Measurements from ENCODE around the gene CRTC3.

Gene CRTC3

GRCh38 chr15:90586948-90587347 lies 57.2 kb downstream of the CRTC3 start:
- no peak for DNase-seq (ENCODE audit: low read depth)
- no peak for TF ChIP-seq MAX (IDR thresholded peaks at IDR 0.05; ENCODE audit: low read depth, low read length)
- no peak for TF ChIP-seq POLR2A (IDR thresholded peaks at IDR 0.05; ENCODE audit: extremely low read depth, insufficient read length)
- no peak overlapping the region for H3K4me3 ChIP-seq (ENCODE audit: low read depth, low read length)

DNA sequence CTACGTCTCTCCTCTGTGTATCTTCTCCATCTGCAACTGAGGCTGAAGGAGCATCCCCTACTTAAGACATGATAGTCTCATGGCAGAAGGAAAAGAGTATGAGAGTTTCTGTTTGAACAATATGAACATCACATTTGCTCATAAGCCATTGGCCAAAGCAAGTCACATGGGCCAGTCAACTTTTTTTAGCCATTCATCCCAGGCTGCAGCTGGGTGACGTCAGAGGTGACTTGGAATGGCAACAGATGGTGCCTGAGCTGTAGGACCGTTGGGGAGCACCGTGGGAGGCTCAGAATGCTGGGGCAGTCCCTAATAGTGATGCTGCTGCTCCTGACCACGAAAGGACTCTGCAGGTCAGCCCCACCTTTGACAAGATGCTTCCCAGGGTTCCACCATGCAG lies 58.7 kb downstream of the CRTC3 start:
- no peak for TF ChIP-seq MYC (IDR thresholded peaks at IDR 0.05; ENCODE audit: low read depth, low read length)
- TF ChIP-seq MAX (IDR thresholded peaks at IDR 0.05; ENCODE audit: low read depth, low read length) = no peak
- TF ChIP-seq, protein P1, sequence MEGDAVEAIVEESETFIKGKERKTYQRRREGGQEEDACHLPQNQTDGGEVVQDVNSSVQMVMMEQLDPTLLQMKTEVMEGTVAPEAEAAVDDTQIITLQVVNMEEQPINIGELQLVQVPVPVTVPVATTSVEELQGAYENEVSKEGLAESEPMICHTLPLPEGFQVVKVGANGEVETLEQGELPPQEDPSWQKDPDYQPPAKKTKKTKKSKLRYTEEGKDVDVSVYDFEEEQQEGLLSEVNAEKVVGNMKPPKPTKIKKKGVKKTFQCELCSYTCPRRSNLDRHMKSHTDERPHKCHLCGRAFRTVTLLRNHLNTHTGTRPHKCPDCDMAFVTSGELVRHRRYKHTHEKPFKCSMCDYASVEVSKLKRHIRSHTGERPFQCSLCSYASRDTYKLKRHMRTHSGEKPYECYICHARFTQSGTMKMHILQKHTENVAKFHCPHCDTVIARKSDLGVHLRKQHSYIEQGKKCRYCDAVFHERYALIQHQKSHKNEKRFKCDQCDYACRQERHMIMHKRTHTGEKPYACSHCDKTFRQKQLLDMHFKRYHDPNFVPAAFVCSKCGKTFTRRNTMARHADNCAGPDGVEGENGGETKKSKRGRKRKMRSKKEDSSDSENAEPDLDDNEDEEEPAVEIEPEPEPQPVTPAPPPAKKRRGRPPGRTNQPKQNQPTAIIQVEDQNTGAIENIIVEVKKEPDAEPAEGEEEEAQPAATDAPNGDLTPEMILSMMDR (IDR thresholded peaks at IDR 0.05; ENCODE audit: low read depth, low read length) = no peak
- TF ChIP-seq POLR2A (IDR thresholded peaks at IDR 0.05; ENCODE audit: extremely low read depth, insufficient read length) = no peak
- no peak overlapping the region for H3K4me3 ChIP-seq (ENCODE audit: low read depth, low read length)
- no peak for DNase-seq (ENCODE audit: low read depth)

- TF ChIP-seq MYC (IDR thresholded peaks at IDR 0.05; ENCODE audit: low read depth, low read length) = no peak
- no peak for TF ChIP-seq POLR2A (IDR thresholded peaks at IDR 0.05; ENCODE audit: extremely low read depth, insufficient read length)
- TF ChIP-seq MAX (IDR thresholded peaks at IDR 0.05; ENCODE audit: low read depth, low read length) = no peak
- TF ChIP-seq, protein P1 (IDR thresholded peaks at IDR 0.05; ENCODE audit: low read depth, low read length) = no peak
- H3K4me3 ChIP-seq (ENCODE audit: low read depth, low read length) = no peak overlapping the region
- DNase-seq (ENCODE audit: low read depth) = no peak
These were observed 61.8 kb downstream of the CRTC3 start for GRCh38 chr15:90591524-90591923.

DNA sequence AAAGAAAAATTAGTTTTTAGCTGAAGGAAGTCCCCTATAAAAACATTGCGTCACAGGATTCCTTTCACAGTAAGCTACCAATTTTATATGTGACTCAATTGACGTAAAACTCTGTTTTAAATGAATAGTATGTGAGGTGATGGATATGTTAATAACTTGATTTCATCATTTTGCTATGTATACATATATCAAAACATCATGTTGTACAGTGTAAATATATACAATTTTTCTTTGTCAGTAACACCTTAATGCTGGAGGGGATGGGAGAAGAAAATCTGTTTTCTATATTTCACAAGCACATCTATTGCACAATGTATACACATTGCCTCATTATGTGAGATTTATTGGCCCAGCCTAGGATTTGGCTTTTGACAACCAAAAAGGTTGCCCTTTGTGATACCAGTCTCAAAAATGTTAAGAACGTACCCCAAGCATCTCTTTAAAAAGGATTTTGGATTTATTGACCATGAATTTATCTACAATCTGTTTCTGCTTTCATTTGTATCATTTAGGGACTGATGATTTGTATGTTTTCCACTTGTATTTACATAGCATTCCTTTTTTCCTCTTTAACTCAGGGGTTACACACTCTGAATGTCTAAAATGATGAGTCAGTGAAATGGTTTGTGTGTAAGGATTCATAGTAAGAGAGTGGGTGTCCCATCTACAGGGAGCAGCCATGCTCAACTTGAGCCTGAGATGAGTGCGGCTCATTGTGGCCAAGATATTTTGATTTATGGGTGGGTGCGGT lies 62.6 kb downstream of the CRTC3 start:
- no peak overlapping the region for H3K4me3 ChIP-seq (ENCODE audit: low read depth, low read length)
- DNase-seq (ENCODE audit: low read depth) = peak; percentile 58
- TF ChIP-seq MYC (IDR thresholded peaks at IDR 0.05; ENCODE audit: low read depth, low read length) = no peak
- TF ChIP-seq, protein P1 (IDR thresholded peaks at IDR 0.05; ENCODE audit: low read depth, low read length) = no peak
- TF ChIP-seq POLR2A (IDR thresholded peaks at IDR 0.05; ENCODE audit: extremely low read depth, insufficient read length) = no peak
- TF ChIP-seq MAX (IDR thresholded peaks at IDR 0.05; ENCODE audit: low read depth, low read length) = no peak

DNA sequence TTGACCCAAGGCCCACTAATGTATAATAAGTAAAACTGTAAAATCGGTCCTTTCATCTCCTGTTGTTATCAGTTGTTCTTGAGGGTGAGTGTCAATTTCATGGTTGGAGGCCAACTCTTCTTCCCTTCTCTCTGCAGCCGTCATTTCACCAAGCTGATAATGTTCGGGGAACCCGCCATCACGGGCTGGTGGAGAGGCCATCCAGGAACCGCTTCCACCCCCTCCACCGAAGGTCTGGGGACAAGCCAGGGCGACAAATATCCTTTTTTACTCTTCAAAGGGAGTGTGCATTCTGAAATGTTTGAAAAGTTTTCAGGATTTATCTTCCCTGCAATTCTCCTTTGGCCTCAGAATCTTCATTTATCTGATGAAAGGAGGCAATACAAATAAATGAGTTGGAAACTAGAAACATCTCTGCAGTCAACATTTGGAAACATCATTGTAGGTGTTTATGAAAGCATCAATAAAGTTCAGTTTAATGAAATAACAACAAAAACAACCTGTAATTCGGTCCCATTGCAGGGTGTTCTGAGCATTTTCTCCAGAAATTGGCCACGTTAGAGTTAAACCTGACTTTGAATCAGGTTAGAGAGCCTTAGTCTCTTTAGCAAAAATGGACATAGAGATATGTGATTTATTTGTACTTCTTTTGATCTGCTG lies 63.9 kb downstream of the CRTC3 start:
- H3K4me3 ChIP-seq (ENCODE audit: low read depth, low read length) = no peak overlapping the region
- no peak for DNase-seq (ENCODE audit: low read depth)
- TF ChIP-seq MYC (IDR thresholded peaks at IDR 0.05; ENCODE audit: low read depth, low read length) = no peak
- TF ChIP-seq, protein P1 (IDR thresholded peaks at IDR 0.05; ENCODE audit: low read depth, low read length) = no peak
- no peak for TF ChIP-seq MAX (IDR thresholded peaks at IDR 0.05; ENCODE audit: low read depth, low read length)
- no peak for TF ChIP-seq POLR2A (IDR thresholded peaks at IDR 0.05; ENCODE audit: extremely low read depth, insufficient read length)

DNA sequence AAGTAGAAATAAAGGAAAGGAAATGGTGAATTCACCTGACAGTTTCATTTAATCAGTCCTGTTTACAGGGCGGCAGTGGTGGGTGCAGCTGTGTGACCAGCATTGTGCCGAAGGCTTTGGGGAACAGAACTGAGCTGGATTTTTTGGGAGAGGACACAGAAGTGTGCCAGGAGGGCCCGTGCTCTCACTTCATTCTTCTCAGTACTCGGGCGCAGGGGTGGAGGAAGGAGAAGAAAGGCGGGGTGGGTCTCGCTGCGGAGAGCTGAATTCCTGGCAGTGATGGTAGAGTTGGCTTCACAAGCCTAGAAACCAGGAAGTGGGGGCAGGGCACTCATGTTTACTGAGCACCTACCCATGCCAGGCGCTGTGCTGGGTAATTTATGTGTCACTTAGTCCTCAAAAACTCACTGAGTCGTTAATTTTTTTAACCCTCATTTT lies 64.6 kb downstream of the CRTC3 start:
- TF ChIP-seq POLR2A (IDR thresholded peaks at IDR 0.05; ENCODE audit: extremely low read depth, insufficient read length) = no peak
- TF ChIP-seq, protein P1 (IDR thresholded peaks at IDR 0.05; ENCODE audit: low read depth, low read length) = no peak
- no peak for TF ChIP-seq MAX (IDR thresholded peaks at IDR 0.05; ENCODE audit: low read depth, low read length)
- no peak for TF ChIP-seq MYC (IDR thresholded peaks at IDR 0.05; ENCODE audit: low read depth, low read length)
- H3K4me3 ChIP-seq (ENCODE audit: low read depth, low read length) = no peak overlapping the region
- no peak for DNase-seq (ENCODE audit: low read depth)

All from NB4 (cell line).